MM.1S (cell line): ENCODE data around the gene ST6GALNAC2.

Source experiments
- DNase-seq: peaks from one replicate; pipeline ENCODE4 v3.0.0-alpha.2; 2015
- H2AFZ ChIP-seq: fragments of 300-600 bp; sonication (generic); 2 replicates; pipeline ENCODE4 v1.6.0; 2016; ENCODE audit warnings: antibody characterized with exemption, low read length
- H3F3A ChIP-seq: fragments of 300-600 bp; sonication (generic); 2 replicates; pipeline ENCODE4 v1.6.1; 2016; ENCODE audit warnings: mild to moderate bottlenecking, antibody characterized with exemption, low read length, moderate library complexity, mixed read lengths; ENCODE audit not compliant: insufficient read depth
- H3K27ac ChIP-seq: fragments of 300-600 bp; sonication (generic); 2 replicates; pipeline ENCODE4 v1.5.1; 2016; ENCODE audit warnings: mild to moderate bottlenecking, low read length
- H3K27me3 ChIP-seq: fragments of 300-600 bp; sonication (generic); replicated peaks from 2 replicates; pipeline ENCODE4 v1.6.0; 2016; ENCODE audit warnings: low read length; ENCODE audit not compliant: insufficient read depth
- H3K36me3 ChIP-seq: fragments of 300-600 bp; sonication (generic); replicated peaks from 2 replicates; pipeline ENCODE4 v1.6.1; 2016; ENCODE audit warnings: mild to moderate bottlenecking, low read length, mixed read lengths; ENCODE audit not compliant: insufficient read depth
- H3K4me1 ChIP-seq: fragments of 300-600 bp; sonication (generic); 2 replicates; pipeline ENCODE4 v1.6.1; 2016; ENCODE audit warnings: low read length, mixed read lengths
- H3K4me2 ChIP-seq: fragments of 300-600 bp; sonication (generic); 2 replicates; pipeline ENCODE4 v1.6.0; 2016; ENCODE audit warnings: low read depth, low read length
- H3K4me3 ChIP-seq: fragments of 300-600 bp; sonication (generic); 2 replicates; pipeline ENCODE4 v1.5.1; 2016; ENCODE audit warnings: low read length, mixed read lengths
- H3K79me2 ChIP-seq: fragments of 300-600 bp; sonication (generic); 2 replicates; pipeline ENCODE4 v1.6.1; 2016; ENCODE audit warnings: mixed run types, low read length, mixed read lengths
- H3K9ac ChIP-seq: fragments of 300-600 bp; sonication (generic); 2 replicates; pipeline ENCODE4 v1.6.1; 2016; ENCODE audit warnings: low read length, mixed read lengths
- H3K9me2 ChIP-seq: fragments of 300-600 bp; sonication (generic); replicated peaks from 2 replicates; pipeline ENCODE4 v1.6.1; 2016; ENCODE audit warnings: mild to moderate bottlenecking, low read length, mixed read lengths; ENCODE audit not compliant: insufficient read depth
- H3K9me3 ChIP-seq: fragments of 300-600 bp; sonication (generic); replicated peaks from 2 replicates; pipeline ENCODE4 v1.6.1; 2016; ENCODE audit warnings: mild to moderate bottlenecking, low read length, mixed read lengths; ENCODE audit not compliant: insufficient read depth
- H4K20me1 ChIP-seq: fragments of 300-600 bp; sonication (generic); 2 replicates; pipeline ENCODE4 v1.6.1; 2016; ENCODE audit warnings: mild to moderate bottlenecking, low read length, moderate library complexity, mixed read lengths; ENCODE audit not compliant: insufficient read depth
- EZH2 ChIP-seq: fragments of 300-600 bp; sonication (generic); optimal IDR thresholded peaks from 2 replicates; pipeline ENCODE3; 2017; ENCODE audit warnings: low read depth, mild to moderate bottlenecking, antibody characterized with exemption, low read length, mixed read lengths
- EZH2phosphoT487 ChIP-seq: fragments of 300-600 bp; sonication (generic); IDR thresholded peaks from 2 replicates; pipeline ENCODE4 v1.6.1; 2018; ENCODE audit warnings: antibody characterized with exemption, low read length
- TF ChIP-seq, protein P1 (sequence below): fragments of 300-600 bp; sonication (generic); IDR thresholded peaks from 2 replicates; pipeline ENCODE4 v1.5.1; 2016; ENCODE audit warnings: antibody characterized with exemption, low read length, mixed read lengths

ST6GALNAC2 gene

GRCh38 chr17:76601065-76601464, 15.4 kb upstream of the ST6GALNAC2 start:
- TF ChIP-seq, protein P1, sequence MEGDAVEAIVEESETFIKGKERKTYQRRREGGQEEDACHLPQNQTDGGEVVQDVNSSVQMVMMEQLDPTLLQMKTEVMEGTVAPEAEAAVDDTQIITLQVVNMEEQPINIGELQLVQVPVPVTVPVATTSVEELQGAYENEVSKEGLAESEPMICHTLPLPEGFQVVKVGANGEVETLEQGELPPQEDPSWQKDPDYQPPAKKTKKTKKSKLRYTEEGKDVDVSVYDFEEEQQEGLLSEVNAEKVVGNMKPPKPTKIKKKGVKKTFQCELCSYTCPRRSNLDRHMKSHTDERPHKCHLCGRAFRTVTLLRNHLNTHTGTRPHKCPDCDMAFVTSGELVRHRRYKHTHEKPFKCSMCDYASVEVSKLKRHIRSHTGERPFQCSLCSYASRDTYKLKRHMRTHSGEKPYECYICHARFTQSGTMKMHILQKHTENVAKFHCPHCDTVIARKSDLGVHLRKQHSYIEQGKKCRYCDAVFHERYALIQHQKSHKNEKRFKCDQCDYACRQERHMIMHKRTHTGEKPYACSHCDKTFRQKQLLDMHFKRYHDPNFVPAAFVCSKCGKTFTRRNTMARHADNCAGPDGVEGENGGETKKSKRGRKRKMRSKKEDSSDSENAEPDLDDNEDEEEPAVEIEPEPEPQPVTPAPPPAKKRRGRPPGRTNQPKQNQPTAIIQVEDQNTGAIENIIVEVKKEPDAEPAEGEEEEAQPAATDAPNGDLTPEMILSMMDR: no peak
- TF ChIP-seq EZH2: no peak
- no peak for TF ChIP-seq EZH2phosphoT487
- DNase-seq: no peak
- Histone ChIP-seq H3K9me2 (no peaks in the 10 kb centered on the region), H3K79me2 (no peaks in the 10 kb centered on the region), H3F3A (no peaks in the 10 kb centered on the region), H3K9me3 (no peaks in the 10 kb centered on the region), H3K27ac (no peak overlapping the region), H2AFZ (no peak overlapping the region), H3K27me3 (peaks cover 71% of the 10 kb centered on the region), H3K4me1 (no peaks in the 10 kb centered on the region), H4K20me1 (no peaks in the 10 kb centered on the region), H3K36me3 (no peaks in the 10 kb centered on the region), H3K4me3 (no peak overlapping the region), H3K9ac (no peak overlapping the region), H3K4me2 (no peak overlapping the region)

DNA sequence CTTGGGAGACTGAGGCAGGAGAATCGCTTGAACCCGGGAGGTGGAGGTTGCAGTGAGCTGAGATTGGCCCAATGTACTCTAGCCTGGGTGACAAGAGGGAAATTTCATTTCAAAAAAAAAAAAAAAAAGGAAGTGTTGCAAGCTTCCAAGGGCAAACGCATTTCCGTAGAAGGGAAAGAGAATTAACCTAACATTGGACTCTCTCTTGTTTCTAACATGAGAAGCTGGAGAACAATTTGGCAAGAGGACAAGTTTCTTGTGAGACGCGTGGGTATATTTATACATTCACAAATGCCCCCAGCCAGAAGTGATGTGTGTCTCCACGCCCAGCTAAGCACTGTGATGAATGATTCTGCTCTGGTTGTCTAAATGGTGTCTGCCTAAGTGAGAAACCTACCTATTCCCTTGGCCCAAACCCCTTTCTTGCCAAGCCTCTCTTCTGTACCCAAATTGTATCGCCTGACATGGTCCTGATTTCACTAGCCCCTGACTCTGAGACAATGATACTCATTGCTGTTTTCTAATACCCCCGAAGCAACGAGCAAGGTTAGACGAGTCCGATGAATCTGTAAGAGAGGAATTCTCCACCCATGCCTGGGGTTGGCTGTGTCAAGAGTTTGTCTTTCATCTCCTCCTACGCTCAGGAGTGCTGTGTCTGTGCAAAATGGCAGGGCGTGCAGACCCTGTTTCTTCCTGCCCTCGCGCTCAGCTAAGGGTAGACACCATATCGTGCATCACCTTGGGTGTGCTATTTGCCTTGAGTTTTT, 14.2 kb upstream of the ST6GALNAC2 start:
- Histone ChIP-seq H3F3A (no peaks in the 10 kb centered on the region), H3K4me1 (no peaks in the 10 kb centered on the region), H3K9me2 (no peaks in the 10 kb centered on the region), H3K79me2 (no peaks in the 10 kb centered on the region), H3K4me3 (no peak overlapping the region), H3K4me2 (no peak overlapping the region), H4K20me1 (no peaks in the 10 kb centered on the region), H3K36me3 (no peaks in the 10 kb centered on the region), H3K27me3 (peaks cover 71% of the 10 kb centered on the region), H3K9me3 (no peaks in the 10 kb centered on the region), H3K9ac (no peak overlapping the region), H3K27ac (no peak overlapping the region), H2AFZ (no peak overlapping the region)
- no peak for DNase-seq
- TF ChIP-seq EZH2phosphoT487 (no peak), EZH2 (no peak)

DNA sequence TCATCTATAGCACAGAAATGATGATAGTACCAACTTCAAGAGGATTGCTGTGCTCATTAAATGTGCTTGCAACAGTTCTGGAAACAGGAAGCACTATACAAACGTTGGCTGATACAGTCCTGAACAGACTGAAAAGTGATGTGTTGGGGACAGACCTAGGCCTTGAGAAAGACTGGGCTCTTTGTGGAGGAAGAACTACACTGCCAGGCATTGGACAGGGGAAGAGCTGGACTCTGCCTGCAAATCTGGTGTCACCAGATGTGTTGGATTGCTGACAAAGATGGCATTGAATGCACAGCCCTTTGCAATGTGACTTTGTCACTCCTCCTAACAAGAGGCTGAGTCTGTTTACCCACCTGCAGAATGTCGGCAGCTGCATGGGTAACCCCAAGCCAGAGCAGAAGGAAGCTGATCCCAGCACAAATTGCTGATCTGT, 12.4 kb upstream of the ST6GALNAC2 start:
- no peaks in the 10 kb centered on the region for H3K79me2 ChIP-seq
- no peaks in the 10 kb centered on the region for H3F3A ChIP-seq
- TF ChIP-seq EZH2 (no peak), EZH2phosphoT487 (no peak)
- TF ChIP-seq, protein P1: no peak
- H3K9ac ChIP-seq: no peak overlapping the region
- H3K27me3 ChIP-seq: peaks cover 86% of the 10 kb centered on the region
- H4K20me1 ChIP-seq: no peaks in the 10 kb centered on the region
- no peak for DNase-seq
- H3K4me1 ChIP-seq: no peaks in the 10 kb centered on the region
- H3K27ac ChIP-seq: no peak overlapping the region
- H3K9me3 ChIP-seq: no peaks in the 10 kb centered on the region
- H3K4me2 ChIP-seq: no peak overlapping the region
- no peaks in the 10 kb centered on the region for H3K36me3 ChIP-seq
- H2AFZ ChIP-seq: no peak overlapping the region
- H3K4me3 ChIP-seq: no peak overlapping the region
- no peaks in the 10 kb centered on the region for H3K9me2 ChIP-seq
